ENCODE measurements around the gene PSMB8.
"Not testable (repeated sequence)": the region's sequence is repeated elsewhere in the genome, so short reads cannot be mapped to it uniquely, and the experiment has no call there.

Gene PSMB8

GRCh38 chr6:32836873-32837272, 7.0 kb downstream of the PSMB8 start:
- DNase-seq (ENCODE audit: low spot score), result no peak

GRCh38 chr6:32835167-32835893, 8.5 kb downstream of the PSMB8 start:
- no peak for DNase-seq (ENCODE audit: low spot score)

- no peak for DNase-seq (ENCODE audit: low spot score)
Measured at GRCh38 chr6:32833664-32834063, 10.2 kb downstream of the PSMB8 start.

GRCh38 chr6:32832535-32832934, 11.3 kb downstream of the PSMB8 start:
- DNase-seq (ENCODE audit: low spot score), result no peak

- DNase-seq (ENCODE audit: low spot score), result no peak
Measured at GRCh38 chr6:32830936-32831335, 12.9 kb downstream of the PSMB8 start.

- no peak for DNase-seq (ENCODE audit: low spot score)
Measured at GRCh38 chr6:32830017-32830416, 13.8 kb downstream of the PSMB8 start.

- no peak for DNase-seq (ENCODE audit: low spot score)
Measured at GRCh38 chr6:32829495-32829894, 14.4 kb downstream of the PSMB8 start.

- DNase-seq (ENCODE audit: low spot score), result no peak
Measured at GRCh38 chr6:32827025-32827424, 16.8 kb downstream of the PSMB8 start.

GRCh38 chr6:32825966-32826365, 17.9 kb downstream of the PSMB8 start:
- DNase-seq (ENCODE audit: low spot score), result peak; percentile 78

GRCh38 chr6:32819729-32820128, 24.1 kb downstream of the PSMB8 start:
- peak; percentile 96 for DNase-seq (ENCODE audit: low spot score)

GRCh38 chr6:32818867-32819266, 25.0 kb downstream of the PSMB8 start:
- no peak for DNase-seq (ENCODE audit: low spot score)

GRCh38 chr6:32816746-32817204, 27.1 kb downstream of the PSMB8 start, which contains the start of gene HLA-DOB:
TSS of gene HLA-DOB (minus strand) at chr6:32817002. CDS start at chr6:32816951, 51 bp downstream.
- DNase-seq (ENCODE audit: low spot score), result peak; percentile 79

- DNase-seq (ENCODE audit: low spot score), result no peak
Measured at GRCh38 chr6:32815996-32816395, 27.9 kb downstream of the PSMB8 start.

- no peak for DNase-seq (ENCODE audit: low spot score)
Measured at GRCh38 chr6:32815115-32815514, 28.7 kb downstream of the PSMB8 start.

- DNase-seq (ENCODE audit: low spot score), result no peak
Measured at GRCh38 chr6:32814145-32814544, 29.7 kb downstream of the PSMB8 start.

GRCh38 chr6:32809171-32809570, 34.7 kb downstream of the PSMB8 start:
- DNase-seq (ENCODE audit: low spot score), result no peak

- DNase-seq (ENCODE audit: low spot score), result no peak
Measured at GRCh38 chr6:32807020-32807580, 36.7 kb downstream of the PSMB8 start.

- not testable (repeated sequence) for DNase-seq (ENCODE audit: low spot score)
Measured at GRCh38 chr6:32805404-32805803, 38.4 kb downstream of the PSMB8 start.

- DNase-seq (ENCODE audit: low spot score), result no peak
Measured at GRCh38 chr6:32803416-32803815, 40.4 kb downstream of the PSMB8 start.

GRCh38 chr6:32799740-32800139, 44.1 kb downstream of the PSMB8 start:
- DNase-seq (ENCODE audit: low spot score), result no peak

- no peak for DNase-seq (ENCODE audit: low spot score)
Measured at GRCh38 chr6:32799168-32799567, 44.7 kb downstream of the PSMB8 start.

- peak; percentile 61 for DNase-seq (ENCODE audit: low spot score)
Measured at GRCh38 chr6:32796848-32797776, 46.7 kb downstream of the PSMB8 start.

GRCh38 chr6:32794510-32794909, 49.3 kb downstream of the PSMB8 start:
- DNase-seq (ENCODE audit: low spot score), result no peak

Measured in COLO829 (cell line).